ENCODE results near the gene SNRPB2.

Gene SNRPB2

DNA sequence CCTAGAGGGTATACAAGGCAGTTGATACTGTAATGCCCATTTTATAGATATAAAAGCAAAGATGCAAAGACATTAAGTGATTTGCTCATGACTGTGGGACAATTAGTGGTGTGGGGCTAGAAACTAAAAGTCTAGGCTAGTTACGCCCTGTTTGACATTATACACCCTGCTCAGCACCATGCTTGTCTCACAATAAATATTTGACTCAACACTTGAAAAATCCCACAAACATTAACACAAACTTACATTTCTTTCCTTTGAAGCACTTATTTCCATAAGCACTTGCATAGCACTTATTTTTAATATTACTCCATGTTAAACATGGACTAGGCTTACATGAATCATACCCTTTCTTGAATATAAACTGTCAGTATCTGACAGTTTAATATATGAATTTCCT, 36.5 kb upstream of the SNRPB2 start:
- no peak for DNase-seq (ENCODE audit: low spot score)
- in situ Hi-C loops (cut with MboI; ENCODE audit: low pct_unique_long_range_greater_than_20kb, low sequenced_read_pairs, unreplicated experiment): no loop called here

DNA sequence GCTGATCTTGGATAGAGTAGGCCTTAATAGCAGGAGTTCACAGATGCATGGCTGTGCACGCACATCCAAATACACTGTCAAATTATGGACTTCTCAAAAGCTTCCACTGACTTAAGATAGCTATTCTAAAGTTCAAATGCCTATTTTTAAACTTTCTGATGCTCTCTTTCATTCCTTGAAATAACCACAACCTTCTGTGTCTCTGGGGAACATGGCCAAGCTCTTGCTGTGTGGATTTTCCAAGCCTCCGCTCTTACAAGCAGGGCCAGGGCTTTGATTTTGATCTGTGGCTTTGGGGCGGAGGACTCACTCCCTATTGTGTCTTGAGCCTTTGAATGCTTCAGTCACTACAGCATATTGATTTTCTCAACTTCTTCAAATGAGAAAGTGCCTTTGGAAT, 35.7 kb upstream of the SNRPB2 start:
- no peak for DNase-seq (ENCODE audit: low spot score)
- TF ChIP-seq, protein P1, sequence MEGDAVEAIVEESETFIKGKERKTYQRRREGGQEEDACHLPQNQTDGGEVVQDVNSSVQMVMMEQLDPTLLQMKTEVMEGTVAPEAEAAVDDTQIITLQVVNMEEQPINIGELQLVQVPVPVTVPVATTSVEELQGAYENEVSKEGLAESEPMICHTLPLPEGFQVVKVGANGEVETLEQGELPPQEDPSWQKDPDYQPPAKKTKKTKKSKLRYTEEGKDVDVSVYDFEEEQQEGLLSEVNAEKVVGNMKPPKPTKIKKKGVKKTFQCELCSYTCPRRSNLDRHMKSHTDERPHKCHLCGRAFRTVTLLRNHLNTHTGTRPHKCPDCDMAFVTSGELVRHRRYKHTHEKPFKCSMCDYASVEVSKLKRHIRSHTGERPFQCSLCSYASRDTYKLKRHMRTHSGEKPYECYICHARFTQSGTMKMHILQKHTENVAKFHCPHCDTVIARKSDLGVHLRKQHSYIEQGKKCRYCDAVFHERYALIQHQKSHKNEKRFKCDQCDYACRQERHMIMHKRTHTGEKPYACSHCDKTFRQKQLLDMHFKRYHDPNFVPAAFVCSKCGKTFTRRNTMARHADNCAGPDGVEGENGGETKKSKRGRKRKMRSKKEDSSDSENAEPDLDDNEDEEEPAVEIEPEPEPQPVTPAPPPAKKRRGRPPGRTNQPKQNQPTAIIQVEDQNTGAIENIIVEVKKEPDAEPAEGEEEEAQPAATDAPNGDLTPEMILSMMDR (IDR thresholded peaks at IDR 0.05; ENCODE audit: extremely low read depth, insufficient read depth, missing control alignments): no peak
- in situ Hi-C loops (cut with MboI; ENCODE audit: low pct_unique_long_range_greater_than_20kb, low sequenced_read_pairs, unreplicated experiment): no loop called here

More for the DNA sequence above, 36.5 kb upstream of the SNRPB2 start:
- TF ChIP-seq, protein P1 (IDR thresholded peaks at IDR 0.05; ENCODE audit: extremely low read depth, insufficient read depth, missing control alignments): no peak

DNA sequence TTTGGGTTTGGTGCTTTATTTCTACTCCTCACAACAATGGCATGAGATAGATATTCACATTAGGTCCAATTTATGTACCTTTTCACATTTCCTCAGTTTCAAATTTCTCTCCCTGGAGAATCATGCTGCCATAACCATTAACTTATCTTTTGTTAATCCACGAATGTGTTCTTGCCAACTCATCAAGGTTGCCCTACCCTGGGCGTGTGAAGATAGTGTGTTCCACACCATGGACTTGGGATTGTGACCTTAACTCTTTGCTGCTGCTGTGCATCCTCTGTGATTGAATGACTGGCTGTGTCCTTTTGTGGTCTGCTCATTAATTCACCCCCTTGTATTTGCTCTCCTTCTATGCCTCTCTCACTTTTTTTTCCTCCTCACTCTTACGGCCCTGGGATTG, 34.2 kb upstream of the SNRPB2 start:
- in situ Hi-C loops (cut with MboI; ENCODE audit: low pct_unique_long_range_greater_than_20kb, low sequenced_read_pairs, unreplicated experiment): no loop called here
- TF ChIP-seq, protein P1 (IDR thresholded peaks at IDR 0.05; ENCODE audit: extremely low read depth, insufficient read depth, missing control alignments): no peak
- no peak for DNase-seq (ENCODE audit: low spot score)

DNA sequence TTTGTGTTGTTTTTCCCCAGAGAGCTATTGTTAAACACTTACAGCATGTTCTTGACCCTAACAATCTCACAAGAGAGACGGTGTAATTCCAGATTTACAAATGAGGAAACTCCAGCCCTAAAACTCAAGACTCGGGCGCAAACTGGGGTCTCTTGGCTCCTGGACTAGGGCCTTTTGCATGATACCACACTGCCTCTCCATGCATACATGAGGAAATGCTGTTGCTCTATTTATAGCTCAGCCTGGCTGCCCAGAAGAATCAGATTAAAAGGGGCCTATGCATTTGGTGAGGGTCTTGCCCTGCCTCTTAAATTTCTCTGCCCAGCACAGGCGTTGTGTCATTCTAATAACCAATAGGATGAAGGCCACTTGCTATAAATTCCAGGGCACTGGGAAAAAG, 30.5 kb upstream of the SNRPB2 start:
- TF ChIP-seq, protein P1 (IDR thresholded peaks at IDR 0.05; ENCODE audit: extremely low read depth, insufficient read depth, missing control alignments): no peak
- in situ Hi-C loops (cut with MboI; ENCODE audit: low pct_unique_long_range_greater_than_20kb, low sequenced_read_pairs, unreplicated experiment): no loop called here
- DNase-seq (ENCODE audit: low spot score): no peak

DNA sequence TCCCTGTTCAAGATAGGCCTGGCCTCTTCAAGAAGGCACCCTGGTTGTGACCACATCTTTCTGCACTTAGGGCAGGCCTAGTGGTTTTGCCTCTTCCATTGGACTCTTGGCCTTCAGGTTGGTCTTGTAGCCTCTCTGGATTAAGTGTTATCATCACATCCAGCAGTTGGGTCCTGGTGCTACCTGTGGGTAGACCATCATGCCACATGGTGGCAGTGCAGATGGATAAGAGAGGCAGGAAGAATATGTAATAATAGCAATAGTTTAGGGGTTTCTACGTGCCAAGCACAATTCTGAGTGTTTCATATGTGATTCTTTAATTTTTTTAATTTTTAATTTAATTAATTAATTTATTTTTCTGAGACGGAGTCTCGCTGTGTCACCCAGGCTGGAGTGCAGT, 28.5 kb upstream of the SNRPB2 start:
- no peak for DNase-seq (ENCODE audit: low spot score)
- TF ChIP-seq, protein P1 (IDR thresholded peaks at IDR 0.05; ENCODE audit: extremely low read depth, insufficient read depth, missing control alignments): peak; percentile 58
- in situ Hi-C loops (cut with MboI; ENCODE audit: low pct_unique_long_range_greater_than_20kb, low sequenced_read_pairs, unreplicated experiment): no loop called here

DNA sequence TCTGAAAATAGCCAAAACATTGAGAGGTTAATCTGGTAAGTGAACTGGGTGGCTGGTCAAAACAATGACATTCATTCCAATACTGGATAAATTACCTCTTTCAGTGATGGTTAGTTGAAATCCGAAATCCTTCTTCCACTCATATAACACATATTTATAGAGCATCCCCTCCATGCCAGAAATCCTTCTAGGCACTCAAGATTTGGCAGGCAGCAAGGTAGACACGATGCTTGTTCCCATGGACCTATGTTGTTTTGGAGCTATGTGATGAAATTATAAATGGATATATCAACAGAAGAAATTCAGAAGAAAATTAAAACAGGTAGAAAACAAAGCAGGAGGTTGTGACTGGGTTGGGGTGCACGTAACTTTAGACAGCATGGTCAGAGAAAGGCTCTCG, 26.3 kb upstream of the SNRPB2 start:
- in situ Hi-C loops (cut with MboI; ENCODE audit: low pct_unique_long_range_greater_than_20kb, low sequenced_read_pairs, unreplicated experiment): no loop called here
- TF ChIP-seq, protein P1 (IDR thresholded peaks at IDR 0.05; ENCODE audit: extremely low read depth, insufficient read depth, missing control alignments): no peak
- DNase-seq (ENCODE audit: low spot score): no peak

DNA sequence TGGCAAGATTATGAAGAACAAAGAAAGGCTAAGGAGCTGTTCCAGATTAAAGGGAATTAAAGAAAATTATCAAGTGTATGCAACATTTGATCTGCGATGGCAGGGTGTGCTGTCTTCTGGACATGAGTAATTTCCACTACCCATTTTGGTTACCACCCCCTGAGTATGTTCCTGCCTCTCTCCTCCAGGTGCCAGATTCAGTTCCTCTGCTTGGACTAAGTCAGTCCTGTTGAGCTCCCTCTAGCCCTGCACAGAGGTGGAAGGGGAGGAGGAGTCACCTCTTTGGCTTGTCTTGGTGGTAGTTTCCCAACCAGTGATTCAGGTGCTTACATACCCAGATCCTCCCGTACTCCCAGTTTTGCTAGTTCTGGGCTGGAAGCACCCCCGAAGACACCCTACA, 22.2 kb upstream of the SNRPB2 start:
- DNase-seq (ENCODE audit: low spot score): no peak
- TF ChIP-seq, protein P1 (IDR thresholded peaks at IDR 0.05; ENCODE audit: extremely low read depth, insufficient read depth, missing control alignments): no peak

More for the DNA sequence above, 22.2 kb upstream of the SNRPB2 start:
- in situ Hi-C loops (cut with MboI; ENCODE audit: low pct_unique_long_range_greater_than_20kb, low sequenced_read_pairs, unreplicated experiment): no loop called here
